ENCODE data around the gene TENM3.

- TF ChIP-seq CTCF (IDR thresholded peaks at IDR 0.05; ENCODE audit: low read length) (no peak), EZH2 (IDR thresholded peaks at IDR 0.05; ENCODE audit: borderline replicate concordance, low read length) (no peak)
These were observed 30.2 kb upstream of the TENM3 start for GRCh38 chr4:182213004-182213403.
